ENCODE data around the gene PPP2R5A.

PPP2R5A gene

GRCh38 chr1:212401838-212402582 lies 116.8 kb downstream of the PPP2R5A start:
- in situ Hi-C loops (cut with MboI; ENCODE audit: low sequenced_read_pairs): no loop called here

- in situ Hi-C loops (cut with MboI; ENCODE audit: low sequenced_read_pairs): no loop called here
Measured at GRCh38 chr1:212402666-212403321, 117.6 kb downstream of the PPP2R5A start.

- in situ Hi-C loops (cut with MboI; ENCODE audit: low sequenced_read_pairs): no loop called here
Measured at GRCh38 chr1:212410231-212410820, 125.1 kb downstream of the PPP2R5A start.
